Activated T-cell treated with anti-CD3 and anti-CD28 coated beads for 1 hour (primary cell): ENCODE measurements around the gene NOTCH1.

Source experiments
- DNase-seq: peaks from one replicate; pipeline ENCODE4 v3.0.0-alpha.2; 2020; ENCODE audit warnings: low read depth

NOTCH1 gene

GRCh38 chr9:136463578-136463977, 82.3 kb downstream of the NOTCH1 start:
- no peak for DNase-seq

DNA sequence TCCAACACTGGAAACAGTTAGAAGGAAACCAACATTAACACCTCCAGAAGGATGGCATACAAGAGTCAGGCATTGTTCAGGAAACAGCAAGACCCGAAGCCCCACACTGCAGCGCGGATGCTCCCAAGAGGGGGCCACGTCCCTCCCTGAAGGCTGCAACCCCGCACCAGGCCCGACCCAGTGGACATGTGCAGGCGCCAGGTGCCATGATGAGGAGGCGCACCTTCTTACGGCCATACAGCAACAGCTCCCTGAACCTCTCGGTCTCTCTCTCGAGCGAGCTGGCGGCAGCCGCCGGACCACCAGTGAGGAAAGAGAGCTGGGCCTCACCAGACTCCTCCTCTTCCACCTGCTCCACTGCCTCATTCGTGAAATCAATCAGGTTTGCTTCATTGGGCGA, 83.2 kb downstream of the NOTCH1 start:
- no peak for DNase-seq

- DNase-seq, result no peak
Observed at GRCh38 chr9:136460772-136461325, 85.0 kb downstream of the NOTCH1 start.

GRCh38 chr9:136459425-136459824, 86.4 kb downstream of the NOTCH1 start:
- DNase-seq, result no peak

GRCh38 chr9:136457326-136457725, 88.5 kb downstream of the NOTCH1 start:
- DNase-seq, result no peak

- DNase-seq, result no peak
Observed at GRCh38 chr9:136456258-136456657, 89.6 kb downstream of the NOTCH1 start.

DNA sequence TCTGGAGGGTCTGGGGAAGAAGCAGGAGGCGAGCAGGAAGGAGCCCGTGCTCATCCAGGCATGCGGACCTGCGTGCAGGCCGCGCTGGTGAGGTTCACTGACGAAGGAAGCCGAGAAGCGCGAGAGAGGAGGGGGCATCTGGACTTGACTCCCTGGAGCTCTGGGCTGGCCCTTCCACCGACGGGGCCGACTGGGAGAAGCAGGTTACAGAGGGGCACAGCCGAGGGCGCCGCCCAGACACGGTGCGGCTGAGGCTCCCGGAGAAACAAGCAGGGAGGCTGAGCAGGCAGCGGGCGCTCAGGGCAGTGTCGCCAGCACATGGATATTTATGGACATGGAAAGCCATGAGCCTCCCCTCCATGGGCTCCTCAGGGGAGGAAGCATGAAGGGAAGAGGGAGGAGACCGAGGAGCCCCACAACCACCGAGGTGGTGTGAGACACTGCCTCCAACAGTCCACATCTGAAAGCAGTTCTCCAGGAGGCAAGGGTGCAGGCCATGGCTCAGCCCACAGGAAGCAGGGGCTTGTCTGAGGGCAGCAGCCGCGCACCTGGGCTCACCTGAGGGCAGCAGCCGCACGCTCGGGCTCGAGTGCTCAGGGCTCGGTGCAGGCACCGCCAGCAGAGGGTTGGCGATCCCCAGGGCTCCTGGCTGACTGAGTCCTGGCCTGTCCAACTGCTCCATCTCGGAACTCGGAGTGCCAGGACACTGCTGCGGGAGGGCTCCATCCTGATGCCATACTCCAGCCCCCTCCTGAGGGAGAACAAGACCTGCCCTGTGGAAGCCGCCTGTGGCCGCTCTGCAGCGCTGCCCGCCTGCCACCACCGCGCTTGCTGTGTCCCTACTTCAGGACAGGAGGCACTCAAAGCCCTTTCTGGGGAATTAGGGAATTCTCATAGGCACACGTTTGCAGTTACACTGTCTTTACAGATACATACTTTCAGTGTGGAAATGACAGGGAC, 90.5 kb downstream of the NOTCH1 start:
- no peak for DNase-seq

DNA sequence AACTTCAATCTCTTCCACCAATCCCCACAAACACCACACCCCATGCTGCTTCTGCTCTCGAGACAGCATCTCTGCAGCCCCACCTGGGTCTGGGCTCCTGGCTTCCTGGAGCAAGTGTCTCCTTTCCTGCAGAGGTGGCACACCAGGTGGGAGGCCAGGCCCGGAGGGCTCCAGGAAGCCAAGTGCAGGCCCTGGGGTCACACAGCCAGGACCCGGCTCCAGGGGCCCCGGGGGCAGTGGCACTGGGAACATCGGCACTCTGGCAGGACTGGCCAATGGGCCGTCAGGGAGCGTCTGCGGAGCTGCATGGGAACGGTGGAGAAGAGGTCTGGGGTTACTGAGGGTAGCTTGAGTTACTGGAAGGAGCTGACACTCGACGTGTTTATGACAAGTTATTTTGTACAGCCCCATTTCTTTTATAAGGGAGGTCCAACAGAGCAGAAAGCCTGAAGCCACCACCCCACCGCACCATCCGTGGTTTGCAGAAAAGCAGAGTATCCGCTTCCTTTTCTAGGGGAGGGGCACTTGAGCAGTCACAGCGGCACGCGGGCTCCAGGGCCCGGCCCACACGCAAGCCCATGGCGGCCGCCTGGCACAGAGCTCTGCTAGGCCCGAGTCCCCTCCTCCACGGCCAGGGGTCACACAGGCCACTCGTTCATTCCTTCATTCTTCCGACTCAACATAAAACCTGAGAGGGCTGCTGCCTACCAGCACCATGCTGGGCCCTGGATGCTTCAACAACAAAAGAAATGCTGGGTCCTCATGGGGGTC, 91.6 kb downstream of the NOTCH1 start:
- DNase-seq, result no peak

GRCh38 chr9:136453326-136453725, 92.5 kb downstream of the NOTCH1 start:
- DNase-seq, result no peak

DNA sequence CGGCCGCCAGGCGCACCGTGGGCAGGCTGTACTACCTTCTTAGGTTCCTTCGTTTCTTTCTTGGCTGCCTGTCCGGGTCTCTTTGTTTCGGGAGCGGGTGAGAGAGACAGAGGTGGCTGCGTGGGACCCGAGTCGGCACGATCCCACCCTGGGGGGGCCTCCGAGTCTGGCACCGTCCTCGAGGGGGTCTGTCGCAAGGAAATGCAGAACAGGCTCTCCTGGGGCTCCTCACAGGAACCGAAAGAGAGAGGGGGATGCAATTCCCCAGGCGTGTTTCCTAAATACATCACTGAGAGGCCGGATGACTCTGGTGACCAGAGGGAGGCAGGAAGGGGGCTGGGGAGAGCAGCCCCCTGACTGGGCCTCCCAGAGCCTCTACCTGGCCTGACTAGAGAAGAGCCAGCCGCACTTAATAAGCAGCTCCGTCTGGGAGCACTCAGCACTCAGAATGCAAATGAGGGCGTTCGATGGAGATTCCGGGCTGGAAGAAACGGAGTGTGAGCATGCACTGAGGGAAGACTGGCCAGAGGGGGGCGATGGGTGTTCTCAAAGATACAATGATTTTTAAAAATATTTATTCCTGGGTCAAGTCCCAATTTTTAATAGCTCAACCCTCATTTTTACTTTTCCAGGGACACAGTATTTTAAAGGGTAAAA, 94.5 kb downstream of the NOTCH1 start:
- no peak for DNase-seq

DNA sequence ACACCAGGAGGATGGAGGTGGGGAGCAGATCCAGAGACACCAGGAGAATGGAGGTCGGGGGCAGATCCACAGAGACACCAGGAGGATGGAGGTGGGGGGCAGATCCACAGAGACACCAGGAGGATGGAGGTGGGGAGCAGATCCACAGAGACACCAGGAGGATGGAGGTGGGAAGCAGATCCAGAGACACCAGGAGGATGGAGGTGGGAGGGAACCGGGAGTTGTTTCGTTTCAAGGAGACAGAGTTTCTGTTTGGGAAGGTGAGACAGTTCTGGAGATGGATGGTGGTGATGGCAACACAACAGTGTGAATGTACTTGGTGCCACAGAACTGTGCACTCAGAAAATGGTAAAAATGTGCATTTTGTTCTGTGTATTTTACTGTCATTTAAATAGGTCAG, 97.2 kb downstream of the NOTCH1 start:
- DNase-seq, result no peak

- no peak for DNase-seq
Observed at GRCh38 chr9:136447173-136447778, 98.6 kb downstream of the NOTCH1 start.

DNA sequence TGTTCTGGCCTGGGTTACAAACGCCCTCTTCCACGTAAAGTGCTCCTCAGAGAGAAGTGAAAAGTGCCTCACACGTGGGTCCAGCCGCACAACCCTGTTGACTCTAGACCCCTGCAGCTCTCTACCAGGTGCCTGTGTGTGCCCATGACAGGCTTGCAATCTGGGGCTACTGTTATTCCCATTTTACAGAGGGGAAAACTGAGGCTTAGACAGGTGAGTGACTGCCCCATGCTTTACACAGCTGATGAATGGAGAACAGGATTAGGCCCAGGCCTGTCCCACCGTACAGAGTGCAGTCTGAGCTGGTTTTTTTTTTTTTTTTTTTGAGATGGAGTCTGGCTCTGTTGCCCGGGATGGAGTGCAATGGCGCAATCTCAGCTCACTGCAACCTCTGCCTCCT, 100.0 kb downstream of the NOTCH1 start:
- DNase-seq, result no peak
